Cardiac fibroblast (primary cell): ENCODE data around the gene GARIN5A.
A peak's percentile ranks its signal among the peaks of the same experiment; 100 is the strongest.

Experiments
- DNase-seq, 2 donors: peaks; one replicate each; pipeline versions ENCODE4 v3.0.0 to v3.0.0-alpha.2; 2010; ENCODE audit warnings: low read depth in 2 of 2
- H3K4me3 ChIP-seq, 2 donors: replicated peaks in 1 of 2; 1 replicate in 1 of 2; 2 replicates in 1 of 2; pipeline ENCODE4 v1.5.1; 2011; ENCODE audit warnings: low read depth in 2 of 2, low read length in 2 of 2, mild to moderate bottlenecking in 2 of 2, moderate library complexity in 1 of 2
- TF ChIP-seq, protein P1 (sequence below): IDR thresholded peaks from one replicate; pipeline ENCODE4 v1.5.1; 2011; ENCODE audit warnings: low read depth, mild to moderate bottlenecking, low read length, inconsistent platforms

The GARIN5A gene

DNA sequence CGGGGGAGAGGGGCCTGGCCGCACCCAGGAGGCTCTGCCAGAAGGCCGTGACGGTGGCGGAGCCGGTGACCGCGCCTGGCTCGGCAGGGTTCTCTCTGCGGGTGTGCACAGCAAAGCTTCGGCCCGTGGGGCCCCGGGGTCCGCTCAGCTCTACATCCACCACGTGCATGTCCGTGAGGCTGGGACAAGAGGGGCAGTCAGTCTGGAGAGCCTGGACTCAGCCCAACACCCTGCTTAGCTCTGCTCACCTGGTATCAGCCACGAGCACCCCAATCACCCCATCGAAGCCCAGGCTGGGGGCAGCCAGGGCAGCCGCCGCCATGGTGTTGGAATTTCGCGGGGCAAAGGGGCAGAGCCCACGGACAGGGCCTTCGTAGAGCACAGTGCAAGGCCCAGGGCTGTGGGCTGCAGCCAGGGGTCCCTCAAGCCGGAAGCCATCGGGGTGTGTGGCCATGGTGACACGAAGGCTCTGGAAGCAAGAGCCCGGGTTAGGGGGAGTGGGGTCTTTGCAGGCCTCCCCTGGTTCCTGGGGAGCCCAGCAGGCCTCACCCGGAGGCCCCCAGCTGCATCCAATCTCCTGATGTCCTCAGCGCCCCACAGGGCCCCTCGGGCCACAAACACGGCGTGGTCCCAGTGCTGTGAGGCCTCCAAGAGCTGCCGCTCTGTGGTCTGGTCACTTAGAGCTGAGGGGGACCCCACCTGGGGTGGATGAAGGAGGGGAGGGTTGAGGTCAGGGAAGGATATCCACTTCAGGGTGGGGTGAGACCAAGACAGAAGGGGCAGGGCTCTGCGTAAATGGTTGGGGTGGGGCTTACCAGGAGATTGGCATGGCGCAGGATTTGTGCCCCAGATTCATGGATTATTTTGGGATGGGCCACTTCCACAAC lies 35.7 kb upstream of the GARIN5A start:
- TF ChIP-seq, protein P1, sequence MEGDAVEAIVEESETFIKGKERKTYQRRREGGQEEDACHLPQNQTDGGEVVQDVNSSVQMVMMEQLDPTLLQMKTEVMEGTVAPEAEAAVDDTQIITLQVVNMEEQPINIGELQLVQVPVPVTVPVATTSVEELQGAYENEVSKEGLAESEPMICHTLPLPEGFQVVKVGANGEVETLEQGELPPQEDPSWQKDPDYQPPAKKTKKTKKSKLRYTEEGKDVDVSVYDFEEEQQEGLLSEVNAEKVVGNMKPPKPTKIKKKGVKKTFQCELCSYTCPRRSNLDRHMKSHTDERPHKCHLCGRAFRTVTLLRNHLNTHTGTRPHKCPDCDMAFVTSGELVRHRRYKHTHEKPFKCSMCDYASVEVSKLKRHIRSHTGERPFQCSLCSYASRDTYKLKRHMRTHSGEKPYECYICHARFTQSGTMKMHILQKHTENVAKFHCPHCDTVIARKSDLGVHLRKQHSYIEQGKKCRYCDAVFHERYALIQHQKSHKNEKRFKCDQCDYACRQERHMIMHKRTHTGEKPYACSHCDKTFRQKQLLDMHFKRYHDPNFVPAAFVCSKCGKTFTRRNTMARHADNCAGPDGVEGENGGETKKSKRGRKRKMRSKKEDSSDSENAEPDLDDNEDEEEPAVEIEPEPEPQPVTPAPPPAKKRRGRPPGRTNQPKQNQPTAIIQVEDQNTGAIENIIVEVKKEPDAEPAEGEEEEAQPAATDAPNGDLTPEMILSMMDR: no peak
- no peak for DNase-seq
- peak overlapping the region in 1 of 2 donors; percentile 69 for H3K4me3 ChIP-seq

DNA sequence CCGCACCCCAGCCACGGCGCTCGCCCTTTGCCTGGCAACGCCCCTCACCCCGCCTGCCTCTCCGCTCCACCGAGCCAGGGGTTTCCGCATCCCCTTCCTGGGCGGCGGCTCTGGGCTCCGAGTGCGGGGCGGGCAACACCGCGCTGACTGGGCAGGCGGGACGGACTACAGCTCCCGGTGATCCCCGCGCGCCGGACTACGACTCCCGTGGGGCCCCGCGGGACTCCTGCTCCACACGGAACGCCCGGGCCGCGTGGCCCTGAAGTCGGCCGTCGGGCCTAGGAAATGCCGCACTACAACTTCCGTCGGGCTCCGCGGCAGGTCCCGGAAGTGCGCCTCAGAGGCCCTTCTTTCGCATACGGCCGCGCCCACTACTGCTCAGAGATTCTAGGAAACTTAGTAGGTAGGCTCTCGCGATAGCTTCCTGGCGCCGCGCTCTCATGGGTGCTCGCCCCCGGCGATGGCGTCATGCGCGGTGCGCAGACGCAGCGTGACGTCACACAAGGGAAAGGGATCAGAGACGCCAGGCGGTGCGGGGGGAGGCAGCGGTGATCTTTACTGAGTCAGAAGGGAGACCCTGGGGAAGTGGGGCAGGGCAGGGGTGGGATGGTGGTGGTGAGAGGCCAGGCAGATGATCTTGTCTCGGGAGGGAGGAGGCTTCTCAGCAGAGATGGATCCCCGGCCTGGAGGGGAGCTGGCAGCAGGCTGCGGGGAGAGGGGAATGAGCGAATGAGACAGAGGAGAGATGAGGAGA lies 34.6 kb upstream of the GARIN5A start, which contains the start of gene JOSD2:
Gene JOSD2 (minus strand): TSS at position 123 of the 754 bp plus-strand sequence. CDS start 760 bp downstream, outside the sequence.
- peak; percentile 100 for DNase-seq
- TF ChIP-seq, protein P1: no peak

DNA sequence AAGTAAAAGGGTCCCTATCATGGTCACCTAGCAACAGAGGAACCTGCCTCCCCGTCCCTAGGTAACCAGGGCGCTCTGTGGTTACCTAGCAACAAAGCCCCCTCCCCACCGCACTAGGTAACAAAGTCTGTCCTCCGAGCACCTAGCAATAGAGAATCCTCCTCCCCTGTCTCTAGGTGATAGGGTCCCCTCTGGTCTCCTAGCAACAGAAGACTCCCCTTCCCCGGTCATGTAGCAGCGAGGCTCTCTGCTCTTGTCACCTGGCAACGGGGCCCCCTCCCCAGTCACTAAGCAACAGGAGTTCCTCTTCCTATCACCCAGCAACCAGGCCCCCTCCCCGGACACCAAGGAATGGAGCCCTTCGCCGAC lies 34.0 kb upstream of the GARIN5A start:
- peak overlapping the region; percentile 79 to 84 for H3K4me3 ChIP-seq
- peak in 1 of 2 donors; percentile 17 for DNase-seq
- TF ChIP-seq, protein P1: no peak

More for the DNA sequence above, 34.6 kb upstream of the GARIN5A start, which contains the start of gene JOSD2:
- H3K4me3 ChIP-seq: peak within 1 kb of the TSS; percentile 79 to 84

DNA sequence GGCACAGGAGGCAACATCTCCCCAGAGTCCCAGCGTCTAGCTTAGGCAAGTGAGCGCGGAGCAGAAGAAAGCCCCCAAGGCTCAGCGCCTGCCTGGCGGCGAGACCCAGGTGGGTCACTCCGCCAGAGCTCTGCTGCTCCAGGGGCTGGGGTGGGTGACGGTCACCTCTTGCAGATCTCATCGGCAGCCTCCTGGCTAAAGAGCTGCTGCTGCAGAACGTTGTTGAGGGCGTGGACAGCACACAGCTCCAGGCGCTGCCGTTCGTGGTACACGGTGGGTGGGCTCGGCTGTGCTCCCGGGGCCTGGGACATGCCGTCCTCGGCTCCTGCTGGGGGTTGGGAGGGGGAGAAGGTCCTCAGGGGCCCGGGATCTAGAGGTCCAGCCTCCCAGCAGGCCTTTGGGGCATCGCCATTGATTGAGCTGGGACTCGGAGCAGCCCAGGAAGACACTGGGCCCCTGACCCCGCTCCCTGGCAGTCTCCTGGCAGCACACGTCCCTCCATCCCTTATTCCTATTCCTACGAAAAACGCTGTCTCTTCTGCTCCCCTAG lies 33.5 kb upstream of the GARIN5A start:
- peak in 1 of 2 donors; percentile 23 for DNase-seq
- TF ChIP-seq, protein P1: no peak
- peak overlapping the region; percentile 79 to 84 for H3K4me3 ChIP-seq

DNA sequence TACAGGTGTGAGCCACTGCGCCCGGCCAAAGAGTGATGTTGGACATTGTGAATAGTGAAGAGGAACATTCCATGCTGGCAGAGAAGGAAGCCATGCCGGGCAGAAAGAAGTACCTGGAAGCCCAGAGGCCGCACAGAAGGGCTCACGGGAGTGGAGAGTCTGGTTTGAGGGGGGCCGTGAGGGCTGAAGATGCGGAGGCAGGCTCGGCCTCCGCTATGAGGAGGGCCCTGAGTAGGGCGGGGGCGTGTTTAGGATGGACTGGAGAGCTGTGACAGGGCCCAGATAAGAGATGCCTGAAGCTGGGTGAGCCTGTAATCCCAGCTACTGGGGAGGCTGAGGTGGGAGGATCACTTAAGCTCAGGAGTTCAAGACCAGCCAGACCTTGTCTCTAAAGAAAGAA lies 32.7 kb upstream of the GARIN5A start:
- no peak overlapping the region for H3K4me3 ChIP-seq
- TF ChIP-seq, protein P1: no peak
- no peak for DNase-seq

DNA sequence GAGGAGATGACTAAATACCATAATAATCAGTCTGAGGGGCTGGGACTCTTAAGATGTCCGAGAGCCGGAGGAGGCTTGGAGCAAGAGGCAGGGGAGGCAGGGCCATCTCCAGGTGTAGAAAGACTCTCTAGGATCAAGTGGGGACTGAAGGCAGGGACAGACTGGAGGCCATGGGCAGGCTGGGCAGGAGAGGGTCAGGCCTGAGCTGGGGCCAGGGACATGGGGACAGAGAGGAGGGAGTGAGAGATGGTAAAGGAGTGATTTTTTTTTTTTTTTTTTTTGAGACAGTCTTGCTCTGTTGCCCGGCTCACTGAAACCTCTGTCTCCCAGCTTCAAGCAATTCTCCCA lies 32.2 kb upstream of the GARIN5A start:
- DNase-seq: no peak
- TF ChIP-seq, protein P1: no peak
- no peak overlapping the region for H3K4me3 ChIP-seq
